ENCODE results near the gene MTMR6.

MTMR6 gene

GRCh38 chr13:25247360-25247759 lies 39.9 kb downstream of the MTMR6 start:
- Histone ChIP-seq H3K4me3 (ENCODE audit: low read length) (no peak overlapping the region), H3K4me1 (ENCODE audit: control insufficient read depth, insufficient read depth, low read length) (no peaks in the 10 kb centered on the region), H3K9me3 (ENCODE audit: control insufficient read depth, insufficient read depth, low read length) (no peaks in the 10 kb centered on the region), H3K27me3 (ENCODE audit: control insufficient read depth, insufficient read depth, low read length) (no peaks in the 10 kb centered on the region), H3K36me3 (ENCODE audit: control insufficient read depth, insufficient read depth, low read length) (no peaks in the 10 kb centered on the region), H3K27ac (ENCODE audit: low read length) (no peak overlapping the region)
- DNase-seq (ENCODE audit: low read depth, low spot score), result no peak

GRCh38 chr13:25244123-25244522 lies 43.2 kb downstream of the MTMR6 start:
- no CpG with 5 or more reads among the region's 6 CpGs for WGBS (ENCODE audit: insufficient coverage, insufficient read length)
- Histone ChIP-seq H3K27ac (ENCODE audit: low read length) (no peak overlapping the region), H3K9me3 (ENCODE audit: control insufficient read depth, insufficient read depth, low read length) (no peaks in the 10 kb centered on the region), H3K36me3 (ENCODE audit: control insufficient read depth, insufficient read depth, low read length) (no peaks in the 10 kb centered on the region), H3K27me3 (ENCODE audit: control insufficient read depth, insufficient read depth, low read length) (no peaks in the 10 kb centered on the region), H3K4me1 (ENCODE audit: control insufficient read depth, insufficient read depth, low read length) (no peaks in the 10 kb centered on the region), H3K4me3 (ENCODE audit: low read length) (no peak overlapping the region)
- DNase-seq (ENCODE audit: low read depth, low spot score), result no peak

- no peaks in the 10 kb centered on the region for H3K4me1 ChIP-seq (ENCODE audit: control insufficient read depth, insufficient read depth, low read length)
- DNase-seq (ENCODE audit: low read depth, low spot score), result no peak
- H3K9me3 ChIP-seq (ENCODE audit: control insufficient read depth, insufficient read depth, low read length), result no peaks in the 10 kb centered on the region
- no peak overlapping the region for H3K27ac ChIP-seq (ENCODE audit: low read length)
- no CpG with 5 or more reads among the region's 3 CpGs for WGBS (ENCODE audit: insufficient coverage, insufficient read length)
- H3K4me3 ChIP-seq (ENCODE audit: low read length), result no peak overlapping the region
- no peaks in the 10 kb centered on the region for H3K36me3 ChIP-seq (ENCODE audit: control insufficient read depth, insufficient read depth, low read length)
- H3K27me3 ChIP-seq (ENCODE audit: control insufficient read depth, insufficient read depth, low read length), result no peaks in the 10 kb centered on the region
Measured at GRCh38 chr13:25242956-25243355, 44.3 kb downstream of the MTMR6 start.

GRCh38 chr13:25241007-25241406 lies 46.3 kb downstream of the MTMR6 start:
- no peaks in the 10 kb centered on the region for H3K27me3 ChIP-seq (ENCODE audit: control insufficient read depth, insufficient read depth, low read length)
- no peak overlapping the region for H3K27ac ChIP-seq (ENCODE audit: low read length)
- no CpG with 5 or more reads among the region's 1 CpG for WGBS (ENCODE audit: insufficient coverage, insufficient read length)
- H3K4me3 ChIP-seq (ENCODE audit: low read length), result no peak overlapping the region
- no peak for DNase-seq (ENCODE audit: low read depth, low spot score)
- H3K9me3 ChIP-seq (ENCODE audit: control insufficient read depth, insufficient read depth, low read length), result no peaks in the 10 kb centered on the region
- no peaks in the 10 kb centered on the region for H3K36me3 ChIP-seq (ENCODE audit: control insufficient read depth, insufficient read depth, low read length)
- no peaks in the 10 kb centered on the region for H3K4me1 ChIP-seq (ENCODE audit: control insufficient read depth, insufficient read depth, low read length)

GRCh38 chr13:25237083-25237482 lies 50.2 kb downstream of the MTMR6 start:
- H3K4me3 ChIP-seq (ENCODE audit: low read length), result no peak overlapping the region
- H3K4me1 ChIP-seq (ENCODE audit: control insufficient read depth, insufficient read depth, low read length), result no peaks in the 10 kb centered on the region
- no CpG with 5 or more reads among the region's 2 CpGs for WGBS (ENCODE audit: insufficient coverage, insufficient read length)
- no peaks in the 10 kb centered on the region for H3K9me3 ChIP-seq (ENCODE audit: control insufficient read depth, insufficient read depth, low read length)
- no peak overlapping the region for H3K27ac ChIP-seq (ENCODE audit: low read length)
- no peaks in the 10 kb centered on the region for H3K36me3 ChIP-seq (ENCODE audit: control insufficient read depth, insufficient read depth, low read length)
- no peaks in the 10 kb centered on the region for H3K27me3 ChIP-seq (ENCODE audit: control insufficient read depth, insufficient read depth, low read length)
- DNase-seq (ENCODE audit: low read depth, low spot score), result no peak

- Histone ChIP-seq H3K27me3 (ENCODE audit: control insufficient read depth, insufficient read depth, low read length) (no peaks in the 10 kb centered on the region), H3K4me1 (ENCODE audit: control insufficient read depth, insufficient read depth, low read length) (no peaks in the 10 kb centered on the region), H3K36me3 (ENCODE audit: control insufficient read depth, insufficient read depth, low read length) (no peaks in the 10 kb centered on the region), H3K4me3 (ENCODE audit: low read length) (no peak overlapping the region), H3K27ac (ENCODE audit: low read length) (no peak overlapping the region), H3K9me3 (ENCODE audit: control insufficient read depth, insufficient read depth, low read length) (no peaks in the 10 kb centered on the region)
- WGBS (ENCODE audit: insufficient coverage, insufficient read length), result no CpG with 5 or more reads among the region's 1 CpG
- DNase-seq (ENCODE audit: low read depth, low spot score), result no peak
Measured at GRCh38 chr13:25233861-25234260, 53.4 kb downstream of the MTMR6 start.

- DNase-seq (ENCODE audit: low read depth, low spot score), result no peak
Measured at GRCh38 chr13:25232937-25233515, 54.3 kb downstream of the MTMR6 start.

GRCh38 chr13:25231517-25231916 lies 55.8 kb downstream of the MTMR6 start:
- 100% methylated on average over 1 of the region's 5 CpGs for WGBS (ENCODE audit: insufficient coverage, insufficient read length)
- H3K9me3 ChIP-seq (ENCODE audit: control insufficient read depth, insufficient read depth, low read length), result no peaks in the 10 kb centered on the region
- H3K4me1 ChIP-seq (ENCODE audit: control insufficient read depth, insufficient read depth, low read length), result no peaks in the 10 kb centered on the region
- no peaks in the 10 kb centered on the region for H3K27me3 ChIP-seq (ENCODE audit: control insufficient read depth, insufficient read depth, low read length)
- no peak for DNase-seq (ENCODE audit: low read depth, low spot score)
- H3K4me3 ChIP-seq (ENCODE audit: low read length), result no peak overlapping the region
- H3K27ac ChIP-seq (ENCODE audit: low read length), result no peak overlapping the region
- H3K36me3 ChIP-seq (ENCODE audit: control insufficient read depth, insufficient read depth, low read length), result no peaks in the 10 kb centered on the region

More at GRCh38 chr13:25232937-25233515, 54.3 kb downstream of the MTMR6 start:
- Histone ChIP-seq H3K9me3 (ENCODE audit: control insufficient read depth, insufficient read depth, low read length) (no peaks in the 10 kb centered on the region), H3K4me3 (ENCODE audit: low read length) (no peak overlapping the region), H3K27ac (ENCODE audit: low read length) (no peak overlapping the region), H3K36me3 (ENCODE audit: control insufficient read depth, insufficient read depth, low read length) (no peaks in the 10 kb centered on the region), H3K4me1 (ENCODE audit: control insufficient read depth, insufficient read depth, low read length) (no peaks in the 10 kb centered on the region), H3K27me3 (ENCODE audit: control insufficient read depth, insufficient read depth, low read length) (no peaks in the 10 kb centered on the region)
- WGBS (ENCODE audit: insufficient coverage, insufficient read length), result no CpG with 5 or more reads among the region's 2 CpGs

GRCh38 chr13:25227690-25228089 lies 59.6 kb downstream of the MTMR6 start:
- DNase-seq (ENCODE audit: low read depth, low spot score), result no peak
- WGBS (ENCODE audit: insufficient coverage, insufficient read length), result no CpG with 5 or more reads among the region's 15 CpGs
- no peak overlapping the region for H3K4me3 ChIP-seq (ENCODE audit: low read length)

GRCh38 chr13:25225970-25226369 lies 61.3 kb downstream of the MTMR6 start:
- Histone ChIP-seq H3K4me1 (ENCODE audit: control insufficient read depth, insufficient read depth, low read length) (no peaks in the 10 kb centered on the region), H3K4me3 (ENCODE audit: low read length) (no peak overlapping the region), H3K27ac (ENCODE audit: low read length) (no peak overlapping the region), H3K9me3 (ENCODE audit: control insufficient read depth, insufficient read depth, low read length) (no peaks in the 10 kb centered on the region), H3K27me3 (ENCODE audit: control insufficient read depth, insufficient read depth, low read length) (no peaks in the 10 kb centered on the region), H3K36me3 (ENCODE audit: control insufficient read depth, insufficient read depth, low read length) (no peaks in the 10 kb centered on the region)
- no peak for DNase-seq (ENCODE audit: low read depth, low spot score)
- no CpG with 5 or more reads among the region's 4 CpGs for WGBS (ENCODE audit: insufficient coverage, insufficient read length)

More at GRCh38 chr13:25227690-25228089, 59.6 kb downstream of the MTMR6 start:
- Histone ChIP-seq H3K27ac (ENCODE audit: low read length) (no peak overlapping the region), H3K27me3 (ENCODE audit: control insufficient read depth, insufficient read depth, low read length) (no peaks in the 10 kb centered on the region), H3K36me3 (ENCODE audit: control insufficient read depth, insufficient read depth, low read length) (no peaks in the 10 kb centered on the region), H3K9me3 (ENCODE audit: control insufficient read depth, insufficient read depth, low read length) (no peaks in the 10 kb centered on the region), H3K4me1 (ENCODE audit: control insufficient read depth, insufficient read depth, low read length) (no peaks in the 10 kb centered on the region)

GRCh38 chr13:25224151-25224550 lies 63.1 kb downstream of the MTMR6 start:
- no peaks in the 10 kb centered on the region for H3K4me1 ChIP-seq (ENCODE audit: control insufficient read depth, insufficient read depth, low read length)
- H3K27me3 ChIP-seq (ENCODE audit: control insufficient read depth, insufficient read depth, low read length), result no peaks in the 10 kb centered on the region
- no peaks in the 10 kb centered on the region for H3K36me3 ChIP-seq (ENCODE audit: control insufficient read depth, insufficient read depth, low read length)
- DNase-seq (ENCODE audit: low read depth, low spot score), result no peak
- H3K4me3 ChIP-seq (ENCODE audit: low read length), result no peak overlapping the region
- H3K27ac ChIP-seq (ENCODE audit: low read length), result no peak overlapping the region
- H3K9me3 ChIP-seq (ENCODE audit: control insufficient read depth, insufficient read depth, low read length), result no peaks in the 10 kb centered on the region
- WGBS (ENCODE audit: insufficient coverage, insufficient read length), result no CpG with 5 or more reads among the region's 9 CpGs
